Natural killer cell treated with Interleukin-12 subunit alpha and Interleukin-12 subunit beta and Interleukin-15 and Interleukin-18, amount 100 ng/mL, for 72 hours (primary cell): ENCODE results near the gene PTGES. TPM values are rescaled to one million over a fixed set of nuclear protein-coding genes. Genes with fewer than 3 reads are reported as not detected.
A peak's percentile ranks its signal among the peaks of the same experiment; 100 is the strongest.
"Not testable (repeated sequence)": the region's sequence is repeated elsewhere in the genome, so short reads cannot be mapped to it uniquely, and the experiment has no call there.

Experiments
- ATAC-seq, 2 donors: fragments of 150-1000 bp; cut with Tn5 transposase in 1 of 2; sonication (Bioruptor Pico), chemical (Tn5 transposase) in 1 of 2; 2 replicates each; pipeline ENCODE4 v1.10.0; 2021
- DNase-seq: peaks from one replicate; pipeline ENCODE4 v3.0.0; 2022; ENCODE audit warnings: low spot score
- H3K27ac Mint-ChIP-seq, 2 donors: 1 replicate in 1 of 2; 2 replicates in 1 of 2; pipeline ENCODE4 v1.8.0; 2022; ENCODE audit warnings: mixed read lengths in 2 of 2, mild to moderate bottlenecking in 1 of 2, moderate library complexity in 1 of 2
- H3K27me3 Mint-ChIP-seq, 2 donors: 1 replicate in 1 of 2; 2 replicates in 1 of 2; pipeline ENCODE4 v1.8.0; 2022; ENCODE audit warnings: mixed read lengths in 2 of 2
- H3K36me3 Mint-ChIP-seq: one replicate; pipeline ENCODE4 v1.8.0; 2022; ENCODE audit warnings: mixed read lengths
- H3K4me1 Mint-ChIP-seq, 2 donors: 1 replicate in 1 of 2; 2 replicates in 1 of 2; pipeline ENCODE4 v1.8.0; 2022; ENCODE audit warnings: low read depth in 2 of 2, mixed read lengths in 2 of 2, mild to moderate bottlenecking in 1 of 2
- H3K4me3 Mint-ChIP-seq: one replicate; pipeline ENCODE4 v1.8.0; 2022; ENCODE audit warnings: mixed read lengths
- H3K9me3 Mint-ChIP-seq: 2 replicates; pipeline ENCODE4 v1.8.0; 2022; ENCODE audit warnings: mixed read lengths
- total RNA-seq, 2 donors: library from RNA; stranded (reverse); gene quantifications; one replicate each; pipeline ENCODE4 v1.2.3, GENCODE V29; 2022

The PTGES gene
- total RNA-seq, 2 donors from 2014 or later = not detected

GRCh38 chr9:129777769-129778130 is 24.9 kb upstream of the PTGES start:
- Mint-ChIP-seq H3K27ac (peak overlapping the region; percentile 83 to 84), H3K27me3 (peaks cover 6 to 8% of the 10 kb centered on the region in 2 donors), H3K9me3 (no peaks in the 10 kb centered on the region), H3K4me1 (peaks cover 25 to 35% of the 10 kb centered on the region in 2 donors), H3K4me3 (peak overlapping the region; percentile 77), H3K36me3 (no peaks in the 10 kb centered on the region)
- DNase-seq (no peak), ATAC-seq (no peak)

GRCh38 chr9:129776938-129777768 is 24.3 kb upstream of the PTGES start:
- DNase-seq (peak; percentile 93), ATAC-seq (peak; percentile 89 to 94)
- no peaks in the 10 kb centered on the region for H3K36me3 Mint-ChIP-seq
- H3K27me3 Mint-ChIP-seq = peaks cover 6 to 8% of the 10 kb centered on the region in 2 donors
- peak overlapping the region; percentile 77 for H3K4me3 Mint-ChIP-seq
- peaks cover 25 to 35% of the 10 kb centered on the region in 2 donors for H3K4me1 Mint-ChIP-seq
- no peaks in the 10 kb centered on the region for H3K9me3 Mint-ChIP-seq
- H3K27ac Mint-ChIP-seq = peak overlapping the region; percentile 83 to 84

GRCh38 chr9:129776566-129776937 is 23.7 kb upstream of the PTGES start:
- no peaks in the 10 kb centered on the region for H3K9me3 Mint-ChIP-seq
- no peak for DNase-seq
- peaks cover 25 to 35% of the 10 kb centered on the region in 2 donors for H3K4me1 Mint-ChIP-seq
- peak overlapping the region; percentile 83 to 84 for H3K27ac Mint-ChIP-seq
- H3K27me3 Mint-ChIP-seq = peaks cover 6 to 8% of the 10 kb centered on the region in 2 donors
- ATAC-seq = no peak
- H3K36me3 Mint-ChIP-seq = no peaks in the 10 kb centered on the region
- H3K4me3 Mint-ChIP-seq = peak overlapping the region; percentile 77

GRCh38 chr9:129776096-129776495 is 23.3 kb upstream of the PTGES start:
- not testable (repeated sequence) for H3K27me3 Mint-ChIP-seq, H3K36me3 Mint-ChIP-seq, H3K4me3 Mint-ChIP-seq, ATAC-seq, DNase-seq, H3K9me3 Mint-ChIP-seq
- peak overlapping the region in 1 of 2 donors; percentile 83 for H3K27ac Mint-ChIP-seq
- peaks cover 25 to 35% of the 10 kb centered on the region in 2 donors for H3K4me1 Mint-ChIP-seq

GRCh38 chr9:129775448-129775798 is 22.6 kb upstream of the PTGES start:
- H3K9me3 Mint-ChIP-seq = no peaks in the 10 kb centered on the region
- H3K4me3 Mint-ChIP-seq = no peak overlapping the region
- no peaks in the 10 kb centered on the region for H3K36me3 Mint-ChIP-seq
- ATAC-seq (no peak), DNase-seq (peak; percentile 37)
- peaks cover 6 to 8% of the 10 kb centered on the region in 2 donors for H3K27me3 Mint-ChIP-seq
- H3K4me1 Mint-ChIP-seq = peaks cover 25 to 35% of the 10 kb centered on the region in 2 donors
- H3K27ac Mint-ChIP-seq = no peak overlapping the region

GRCh38 chr9:129774791-129775447 is 22.1 kb upstream of the PTGES start:
- H3K27me3 Mint-ChIP-seq = peaks cover 6 to 8% of the 10 kb centered on the region in 2 donors
- H3K4me3 Mint-ChIP-seq = no peak overlapping the region
- H3K4me1 Mint-ChIP-seq = peaks cover 25 to 35% of the 10 kb centered on the region in 2 donors
- no peak overlapping the region for H3K27ac Mint-ChIP-seq
- ATAC-seq = no peak
- no peak for DNase-seq
- no peaks in the 10 kb centered on the region for H3K9me3 Mint-ChIP-seq
- H3K36me3 Mint-ChIP-seq = no peaks in the 10 kb centered on the region

- H3K4me1 Mint-ChIP-seq = peaks cover 20 to 28% of the 10 kb centered on the region in 2 donors
- no peaks in the 10 kb centered on the region for H3K36me3 Mint-ChIP-seq
- peak overlapping the region; percentile 5 for H3K4me3 Mint-ChIP-seq
- ATAC-seq = peak; percentile 57 to 61
- no peaks in the 10 kb centered on the region for H3K9me3 Mint-ChIP-seq
- peak overlapping the region in 1 of 2 donors; percentile 77 for H3K27ac Mint-ChIP-seq
- no peaks in the 10 kb centered on the region for H3K27me3 Mint-ChIP-seq
- DNase-seq = no peak
These were observed 20.6 kb upstream of the PTGES start for GRCh38 chr9:129773262-129774048.

- DNase-seq (no peak), ATAC-seq (no peak)
- Mint-ChIP-seq H3K27ac (no peak overlapping the region), H3K36me3 (no peaks in the 10 kb centered on the region), H3K4me3 (no peak overlapping the region), H3K27me3 (peaks cover 0 to 5% of the 10 kb centered on the region in 2 donors), H3K9me3 (no peaks in the 10 kb centered on the region), H3K4me1 (peaks cover 7 to 14% of the 10 kb centered on the region in 2 donors)
These were observed 17.9 kb upstream of the PTGES start for GRCh38 chr9:129770741-129771140.

- Mint-ChIP-seq H3K4me3 (no peak overlapping the region), H3K4me1 (peaks cover 7 to 11% of the 10 kb centered on the region in 2 donors), H3K9me3 (no peaks in the 10 kb centered on the region), H3K27ac (no peak overlapping the region), H3K36me3 (no peaks in the 10 kb centered on the region), H3K27me3 (peaks cover 0 to 5% of the 10 kb centered on the region in 2 donors)
- DNase-seq (no peak), ATAC-seq (no peak)
These were observed 16.8 kb upstream of the PTGES start for GRCh38 chr9:129769669-129770068.

GRCh38 chr9:129768486-129768885 is 15.6 kb upstream of the PTGES start:
- no peak overlapping the region for H3K27ac Mint-ChIP-seq
- no peak for ATAC-seq
- H3K27me3 Mint-ChIP-seq = peaks cover 0 to 5% of the 10 kb centered on the region in 2 donors
- H3K4me1 Mint-ChIP-seq = peaks cover 0 to 2% of the 10 kb centered on the region in 2 donors
- H3K36me3 Mint-ChIP-seq = no peaks in the 10 kb centered on the region
- no peaks in the 10 kb centered on the region for H3K9me3 Mint-ChIP-seq
- H3K4me3 Mint-ChIP-seq = no peak overlapping the region
- DNase-seq = no peak

GRCh38 chr9:129765764-129766317 is 13.0 kb upstream of the PTGES start:
- Mint-ChIP-seq H3K4me3 (no peak overlapping the region), H3K4me1 (no peaks in the 10 kb centered on the region), H3K27ac (peak overlapping the region in 1 of 2 donors; percentile 23), H3K36me3 (no peaks in the 10 kb centered on the region), H3K27me3 (peaks cover 0 to 5% of the 10 kb centered on the region in 2 donors), H3K9me3 (no peaks in the 10 kb centered on the region)
- DNase-seq (no peak), ATAC-seq (no peak)

- no peak overlapping the region for H3K27ac Mint-ChIP-seq
These were observed 10.4 kb upstream of the PTGES start for GRCh38 chr9:129762985-129763926.

More at GRCh38 chr9:129762985-129763926, 10.4 kb upstream of the PTGES start:
- H3K36me3 Mint-ChIP-seq = no peaks in the 10 kb centered on the region
- no peaks in the 10 kb centered on the region for H3K4me1 Mint-ChIP-seq
- DNase-seq = no peak
- peaks cover 4 to 7% of the 10 kb centered on the region in 2 donors for H3K27me3 Mint-ChIP-seq
- H3K4me3 Mint-ChIP-seq = no peak overlapping the region
- no peaks in the 10 kb centered on the region for H3K9me3 Mint-ChIP-seq
- no peak for ATAC-seq
